Glutamatergic neuron (in vitro differentiated cells): Measurements from ENCODE around the gene CCDC157. TPM values are rescaled to one million over a fixed set of nuclear protein-coding genes. Genes with fewer than 3 reads are reported as not detected.

Experiments
- DNase-seq: peaks from one replicate; pipeline ENCODE4 v3.0.0; 2022
- H3K27ac Mint-ChIP-seq: one replicate; pipeline ENCODE4 v1.8.0; 2020; ENCODE audit warnings: mild to moderate bottlenecking, mixed read lengths, inconsistent platforms; ENCODE audit not compliant: unreplicated experiment
- H3K27me3 Mint-ChIP-seq: one replicate; pipeline ENCODE4 v1.8.0; 2020; ENCODE audit warnings: mild to moderate bottlenecking, moderate library complexity, mixed read lengths, inconsistent platforms; ENCODE audit not compliant: unreplicated experiment
- H3K36me3 Mint-ChIP-seq: one replicate; pipeline ENCODE4 v1.8.0; 2020; ENCODE audit warnings: mild to moderate bottlenecking, mixed read lengths, inconsistent platforms; ENCODE audit not compliant: unreplicated experiment
- H3K4me1 Mint-ChIP-seq: one replicate; pipeline ENCODE4 v1.8.0; 2020; ENCODE audit warnings: mild to moderate bottlenecking, low read depth, mixed read lengths, inconsistent platforms; ENCODE audit not compliant: unreplicated experiment
- H3K4me3 Mint-ChIP-seq: one replicate; pipeline ENCODE4 v1.8.0; 2020; ENCODE audit warnings: mild to moderate bottlenecking, mixed read lengths, inconsistent platforms; ENCODE audit not compliant: unreplicated experiment
- H3K9me3 Mint-ChIP-seq: one replicate; pipeline ENCODE4 v1.8.0; 2020; ENCODE audit warnings: mild to moderate bottlenecking, moderate library complexity, mixed read lengths, inconsistent platforms; ENCODE audit not compliant: unreplicated experiment
- CTCF ChIP-seq: fragments of 200-600 bp; sonication (generic); IDR thresholded peaks from one replicate; pipeline ENCODE4 v1.5.0; 2021; ENCODE audit not compliant: partially characterized antibody, unreplicated experiment
- total RNA-seq: library from RNA; stranded (reverse); fragmentation: NEBNext Ultra II Directional; extraction: Animal tissue kit (Norgen Biotek cat#: 25700); gene quantifications from one replicate; pipeline ENCODE4 v1.2.1, GENCODE V29; 2021; ENCODE audit not compliant: unreplicated experiment

CCDC157 gene
- total RNA-seq, 1 donor from 2014 or later, result 6.2 TPM

DNA sequence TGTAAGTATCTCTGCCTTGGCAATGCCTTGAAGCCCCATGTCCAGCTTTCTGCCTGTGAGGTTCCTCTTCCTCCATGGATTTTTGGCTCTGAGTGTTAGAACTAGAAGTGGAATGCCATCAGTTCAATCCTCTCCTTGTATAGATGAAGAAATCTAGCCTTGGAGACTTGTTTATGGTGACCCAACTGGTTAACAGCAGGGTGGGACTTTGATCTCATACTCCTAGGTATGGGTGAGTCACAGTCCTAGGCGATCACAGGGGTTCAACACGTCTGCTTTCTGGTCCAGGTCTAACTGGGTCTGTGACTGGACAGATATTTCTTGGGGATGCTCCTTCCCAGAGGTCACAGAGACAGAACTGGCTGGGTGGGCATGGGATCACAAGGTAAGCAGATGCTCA is 59.6 kb downstream of the CCDC157 start:
- no peak for DNase-seq
- Mint-ChIP-seq H3K36me3 (no peaks in the 10 kb centered on the region), H3K27me3 (no peaks in the 10 kb centered on the region), H3K27ac (no peak overlapping the region), H3K4me1 (no peaks in the 10 kb centered on the region), H3K4me3 (no peak overlapping the region), H3K9me3 (no peaks in the 10 kb centered on the region)
- no peak for TF ChIP-seq CTCF

- Mint-ChIP-seq H3K27ac (no peak overlapping the region), H3K4me3 (no peak overlapping the region), H3K9me3 (no peaks in the 10 kb centered on the region), H3K36me3 (no peaks in the 10 kb centered on the region), H3K27me3 (no peaks in the 10 kb centered on the region), H3K4me1 (no peaks in the 10 kb centered on the region)
- DNase-seq, result no peak
- TF ChIP-seq CTCF, result no peak
Measured at GRCh38 chr22:30416837-30417236, 60.0 kb downstream of the CCDC157 start.

GRCh38 chr22:30420347-30421125 is 63.7 kb downstream of the CCDC157 start:
- Mint-ChIP-seq H3K9me3 (peaks cover 4% of the 10 kb centered on the region), H3K36me3 (no peaks in the 10 kb centered on the region), H3K4me1 (peaks cover 7% of the 10 kb centered on the region), H3K4me3 (no peak overlapping the region), H3K27ac (no peak overlapping the region), H3K27me3 (no peaks in the 10 kb centered on the region)
- no peak for DNase-seq
- TF ChIP-seq CTCF, result no peak

GRCh38 chr22:30421695-30422480 is 65.1 kb downstream of the CCDC157 start:
- Mint-ChIP-seq H3K9me3 (peaks cover 4% of the 10 kb centered on the region), H3K36me3 (no peaks in the 10 kb centered on the region), H3K27ac (peak overlapping the region; percentile 83), H3K4me3 (peak overlapping the region; percentile 88), H3K4me1 (peaks cover 7% of the 10 kb centered on the region), H3K27me3 (no peaks in the 10 kb centered on the region)
- DNase-seq, result no peak
- no peak for TF ChIP-seq CTCF
